ENCODE data around the gene EVI5.
"Not testable (repeated sequence)": the region's sequence is repeated elsewhere in the genome, so short reads cannot be mapped to it uniquely, and the experiment has no call there.

Gene EVI5

DNA sequence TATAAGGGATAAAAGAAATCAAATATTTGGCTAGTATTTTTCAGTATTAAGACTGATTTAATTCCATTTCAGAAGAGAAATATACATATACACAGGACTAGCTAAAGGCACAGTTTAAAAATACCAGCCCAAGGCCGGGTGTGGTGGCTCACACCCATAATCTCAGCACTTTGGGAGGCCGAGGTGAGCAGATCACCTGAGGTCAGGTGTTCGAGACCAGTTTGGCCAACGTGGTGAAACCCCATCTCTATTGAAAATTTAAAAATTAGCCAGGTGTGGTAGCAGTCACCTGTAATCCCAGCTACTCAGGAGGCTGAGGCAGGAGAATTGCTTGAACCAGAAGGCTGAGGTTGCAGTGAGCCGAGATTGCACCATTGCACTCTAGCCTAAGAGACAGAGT lies 200.1 kb downstream of the EVI5 start:
- in situ Hi-C loops (cut with MboI; ENCODE audit: low sequenced_read_pairs) = not testable (repeated sequence)

DNA sequence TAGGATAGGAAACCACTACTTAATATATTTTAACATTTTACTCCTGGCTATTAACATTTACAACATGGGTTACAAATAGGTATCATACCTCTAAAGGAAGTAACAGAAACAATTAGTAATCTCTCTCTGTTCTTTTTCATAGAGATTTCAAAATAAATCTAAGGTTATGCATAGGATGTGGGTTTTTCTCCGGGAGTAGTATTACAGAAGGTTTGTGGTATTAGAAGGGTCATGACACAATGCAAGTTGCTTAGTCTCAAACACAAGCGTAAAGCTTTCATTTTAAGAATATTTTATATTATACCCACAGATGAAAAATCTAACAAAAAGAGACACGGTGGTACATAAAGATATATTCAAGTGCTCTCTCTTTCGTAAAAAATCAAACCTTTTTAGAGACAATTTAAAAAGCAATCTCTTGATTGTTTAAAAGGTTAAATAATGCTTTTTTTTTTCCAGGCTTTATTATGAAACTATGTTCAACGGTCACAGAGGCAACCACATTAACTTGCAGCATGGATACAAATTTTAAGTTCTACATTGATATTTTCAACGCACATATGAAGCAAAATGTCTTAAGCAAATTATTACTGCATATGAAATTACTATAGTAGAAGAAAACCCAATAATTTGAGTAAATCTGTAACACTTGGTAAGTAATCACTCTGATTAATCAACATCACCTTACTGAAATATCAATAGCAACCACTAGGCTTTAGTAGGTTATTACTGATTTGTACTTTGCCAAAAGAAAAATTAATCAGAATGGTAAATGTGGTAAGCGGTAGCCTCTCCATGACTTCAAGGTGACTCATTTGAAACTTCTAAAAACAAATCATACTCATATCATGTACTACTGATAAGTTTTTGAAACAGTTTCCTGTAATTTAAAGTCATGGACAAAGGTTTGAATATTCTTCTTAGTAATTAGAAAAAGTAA lies 200.8 kb downstream of the EVI5 start:
- in situ Hi-C loops (cut with MboI; ENCODE audit: low sequenced_read_pairs) = no loop called here

GRCh38 chr1:92577261-92577895 lies 207.5 kb downstream of the EVI5 start:
- in situ Hi-C loops (cut with MboI; ENCODE audit: low sequenced_read_pairs) = no loop called here

GRCh38 chr1:92575123-92575522 lies 209.8 kb downstream of the EVI5 start:
- in situ Hi-C loops (cut with MboI; ENCODE audit: low sequenced_read_pairs) = no loop called here

- in situ Hi-C loops (cut with MboI; ENCODE audit: low sequenced_read_pairs) = no loop called here
Measured at GRCh38 chr1:92572520-92572919, 212.4 kb downstream of the EVI5 start.

DNA sequence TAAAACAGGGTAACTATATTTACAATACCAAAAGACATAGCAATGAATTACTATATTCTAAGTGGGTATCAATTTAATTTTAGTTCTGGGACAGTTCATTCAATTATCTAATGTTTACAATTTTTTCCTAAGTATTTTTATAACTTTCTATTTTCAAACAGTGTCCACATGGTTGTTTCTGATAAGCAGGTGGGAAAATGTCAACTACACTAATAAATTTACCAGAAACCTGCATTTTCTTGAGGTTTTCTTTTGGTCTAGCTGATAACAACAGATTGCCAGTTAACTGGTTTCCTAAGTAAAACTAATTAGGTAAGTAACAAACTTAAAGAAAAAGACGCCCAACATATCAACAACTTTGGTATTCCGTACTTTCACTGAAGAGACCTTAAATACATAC lies 213.3 kb downstream of the EVI5 start:
- in situ Hi-C loops (cut with MboI; ENCODE audit: low sequenced_read_pairs) = no loop called here

DNA sequence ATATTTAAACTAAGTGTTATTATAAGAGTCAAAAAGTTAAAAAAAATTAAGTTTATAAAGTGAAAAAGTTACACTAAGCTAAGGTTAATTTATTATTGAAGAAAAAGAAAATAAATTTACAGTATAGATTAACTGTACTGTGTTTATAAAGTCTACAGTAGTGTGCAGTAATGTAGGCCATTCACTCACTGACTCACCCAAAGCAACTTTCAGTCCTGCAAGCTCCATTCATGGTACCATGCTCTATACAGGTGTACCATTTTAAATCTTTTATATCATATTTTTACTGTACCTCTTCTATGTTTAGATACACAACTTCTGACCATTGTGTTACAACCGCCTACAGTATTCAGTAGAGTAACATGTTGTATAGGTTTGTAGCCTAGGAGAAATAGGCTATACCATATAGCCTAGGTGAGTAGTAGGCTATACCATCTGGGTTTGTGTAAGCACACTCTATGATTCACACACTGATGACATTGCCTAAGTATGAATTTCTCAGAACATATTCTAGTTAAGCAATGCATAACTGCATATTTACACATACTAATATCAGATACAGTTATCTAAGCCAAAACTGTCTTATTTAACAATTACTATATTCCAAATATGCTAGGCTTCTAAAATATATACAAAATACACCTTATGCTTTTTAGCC lies 217.6 kb downstream of the EVI5 start:
- in situ Hi-C loops (cut with MboI; ENCODE audit: low sequenced_read_pairs) = no loop called here

GRCh38 chr1:92563457-92564216 lies 221.3 kb downstream of the EVI5 start:
- in situ Hi-C loops (cut with MboI; ENCODE audit: low sequenced_read_pairs) = no loop called here

DNA sequence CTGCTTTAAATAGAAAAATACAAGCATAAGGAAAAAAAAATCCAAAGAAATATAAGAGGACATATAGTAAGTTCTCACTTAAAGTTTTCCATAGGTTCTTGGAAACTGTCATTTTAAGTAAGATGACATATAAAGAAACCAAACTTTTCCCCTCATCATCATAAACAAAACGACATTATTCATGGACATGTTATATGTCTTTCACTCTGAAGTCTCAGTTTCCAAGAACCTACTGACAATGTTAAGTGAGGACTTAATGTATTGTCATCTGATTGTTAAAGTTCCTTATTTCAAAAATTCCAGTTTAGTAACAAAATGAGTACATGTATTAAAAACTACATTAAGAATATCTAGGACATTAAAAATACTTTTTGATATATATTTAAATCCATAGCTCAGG lies 228.6 kb downstream of the EVI5 start:
- in situ Hi-C loops (cut with MboI; ENCODE audit: low sequenced_read_pairs) = no loop called here

DNA sequence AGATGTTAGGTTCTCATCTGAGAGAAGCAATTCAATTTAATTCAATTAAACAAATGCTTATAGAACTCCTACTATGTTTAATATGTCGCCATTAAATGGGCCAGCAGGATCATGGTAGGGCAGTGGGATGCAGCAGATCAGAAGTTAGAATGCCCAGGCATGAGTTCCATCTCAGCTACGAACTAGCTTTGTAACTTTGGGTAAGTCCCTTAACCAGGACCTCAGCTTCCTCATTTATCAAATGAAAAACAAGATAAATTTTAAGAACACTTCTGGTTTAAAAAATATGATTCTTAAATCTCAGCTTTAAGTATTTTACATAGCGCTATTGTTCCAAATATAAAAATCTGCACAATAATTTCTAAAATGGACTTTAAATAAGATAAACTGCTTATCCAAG lies 230.7 kb downstream of the EVI5 start:
- in situ Hi-C loops (cut with MboI; ENCODE audit: low sequenced_read_pairs) = no loop called here

- in situ Hi-C loops (cut with MboI; ENCODE audit: low sequenced_read_pairs) = no loop called here
Measured at GRCh38 chr1:92551916-92552315, 233.0 kb downstream of the EVI5 start.

- in situ Hi-C loops (cut with MboI; ENCODE audit: low sequenced_read_pairs) = no loop called here
Measured at GRCh38 chr1:92544756-92545165, 240.1 kb downstream of the EVI5 start.

DNA sequence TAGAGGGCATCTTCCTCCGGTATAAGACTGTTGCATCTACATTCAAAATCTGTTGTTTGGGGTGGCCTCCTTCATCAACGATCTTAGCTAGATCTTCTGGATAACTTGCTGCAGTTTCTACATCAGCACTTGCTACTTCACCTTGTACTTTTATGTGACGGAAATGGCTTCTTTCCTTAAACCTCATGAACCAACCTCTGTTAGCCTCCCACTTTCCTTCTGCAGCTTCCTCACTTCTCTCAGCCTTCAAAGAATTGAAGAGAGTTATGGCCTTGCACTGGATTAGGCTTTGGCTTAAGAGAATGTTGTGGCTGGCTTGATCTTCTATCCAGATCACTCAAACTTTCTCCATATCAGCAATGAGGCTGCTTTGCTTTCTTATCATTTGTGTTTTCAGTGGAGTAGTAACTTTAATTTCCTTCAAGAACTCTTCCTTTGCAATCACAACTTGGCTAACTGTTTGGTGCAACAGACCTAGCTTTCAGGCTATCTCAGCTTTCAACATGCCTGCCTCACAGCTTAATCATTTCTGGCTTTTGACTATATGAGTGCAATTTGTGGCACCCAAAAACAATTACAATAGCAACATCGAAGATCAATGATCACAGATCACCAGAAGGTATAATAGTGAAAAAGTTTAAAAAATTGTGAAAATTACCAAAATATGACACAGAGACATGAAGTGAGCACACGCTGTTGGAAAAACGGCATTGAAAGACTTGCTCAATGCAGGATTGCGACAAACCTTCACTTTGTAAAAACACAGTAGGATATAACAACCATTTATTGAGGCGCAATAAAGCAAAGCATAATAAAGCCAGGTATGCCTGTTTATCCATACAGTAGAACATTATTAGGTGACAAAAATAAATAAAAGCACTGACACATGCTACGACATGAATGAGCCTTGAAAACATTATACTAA lies 241.5 kb downstream of the EVI5 start:
- in situ Hi-C loops (cut with MboI; ENCODE audit: low sequenced_read_pairs) = no loop called here

GRCh38 chr1:92538413-92539061 lies 246.4 kb downstream of the EVI5 start:
- in situ Hi-C loops (cut with MboI; ENCODE audit: low sequenced_read_pairs) = no loop called here

DNA sequence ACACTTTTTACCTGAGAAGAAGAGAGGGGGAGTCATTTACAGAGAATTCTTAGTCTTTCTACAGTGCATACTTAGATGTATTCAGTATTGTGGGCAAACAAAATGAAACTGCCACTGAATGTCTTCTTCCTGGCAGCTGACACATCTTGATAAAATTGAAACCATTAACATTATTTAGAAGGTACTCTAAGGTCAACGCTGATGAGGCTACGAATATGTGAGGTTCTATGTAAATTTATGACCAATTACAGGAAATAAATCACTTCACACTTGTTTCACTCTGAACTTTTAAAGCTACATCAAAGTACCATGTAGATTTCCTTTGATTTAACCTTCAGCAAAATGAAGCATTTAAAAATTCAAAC lies 246.9 kb downstream of the EVI5 start:
- in situ Hi-C loops (cut with MboI; ENCODE audit: low sequenced_read_pairs) = no loop called here

DNA sequence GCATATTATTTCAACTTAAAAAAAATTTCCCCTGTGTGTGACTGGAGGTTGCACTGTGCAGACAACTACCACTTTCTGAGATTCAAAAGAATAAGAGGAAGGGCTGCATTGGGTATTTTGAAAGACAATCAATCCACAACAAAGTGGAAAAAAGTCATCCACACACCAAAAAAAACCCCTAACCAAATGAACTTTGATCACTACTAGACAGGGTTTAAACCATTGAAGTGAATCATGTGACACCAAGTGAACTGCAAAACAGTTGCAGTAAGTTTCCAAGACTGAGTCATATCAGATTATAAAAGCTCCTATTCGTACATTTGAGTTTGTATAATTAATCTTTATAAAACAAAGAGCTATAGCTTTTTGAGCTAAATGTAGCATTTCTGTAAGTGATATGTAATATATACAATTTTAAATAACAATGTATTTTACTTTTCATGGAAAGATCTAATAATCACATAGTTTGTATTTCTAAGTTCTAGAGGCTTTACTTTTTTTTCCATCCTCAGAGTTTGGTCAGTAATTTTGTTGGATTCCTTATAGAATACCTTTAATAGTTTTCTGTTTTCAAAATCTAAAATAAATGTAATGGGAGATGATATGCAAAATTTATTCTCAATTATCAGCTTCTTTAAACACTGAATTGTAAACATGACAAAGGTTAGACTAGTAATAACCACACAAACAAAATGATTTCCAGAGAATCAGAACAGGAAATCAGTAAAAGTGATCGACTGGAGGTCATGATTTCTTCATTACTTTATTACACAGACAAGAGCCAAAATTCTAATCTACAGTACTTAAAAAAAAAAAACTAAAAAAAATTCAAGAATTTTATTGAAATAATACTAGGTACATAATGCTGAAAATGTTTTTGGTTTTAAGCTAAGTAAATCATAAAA lies 247.7 kb downstream of the EVI5 start:
- in situ Hi-C loops (cut with MboI; ENCODE audit: low sequenced_read_pairs) = no loop called here

DNA sequence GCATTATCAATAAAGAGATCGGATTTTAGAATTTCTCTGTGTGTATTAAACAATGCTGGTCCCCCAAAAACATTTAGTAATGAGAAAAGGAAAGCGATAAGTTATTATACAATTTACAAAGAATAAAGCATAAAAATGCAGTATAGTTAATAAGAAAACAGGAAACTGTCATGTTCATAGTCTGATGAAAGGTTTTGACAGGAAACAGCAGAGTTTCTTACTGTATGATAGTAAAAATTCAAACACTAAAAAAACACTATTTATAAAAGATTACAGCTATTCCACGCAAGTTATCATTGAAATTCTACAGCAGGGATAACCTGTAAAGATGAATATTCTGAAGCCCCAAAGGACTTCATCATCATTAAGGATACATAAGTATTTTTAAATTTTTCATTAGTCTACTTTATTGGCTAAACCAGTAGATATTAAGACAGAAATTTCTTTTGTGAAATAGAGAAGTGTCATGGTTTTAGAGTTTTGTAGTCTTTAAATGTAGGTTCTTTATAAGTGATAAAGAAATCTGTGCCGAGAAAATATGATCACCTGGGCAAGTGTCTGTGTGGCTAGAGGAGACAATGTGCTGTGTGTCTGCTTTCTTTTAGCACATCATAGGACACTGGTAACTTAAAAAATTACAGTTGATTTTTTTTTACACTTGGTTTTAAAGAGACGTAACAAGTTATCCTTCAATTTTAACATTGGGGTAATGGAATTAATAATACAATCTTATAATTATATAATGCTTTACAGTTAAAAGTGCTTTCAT lies 248.5 kb downstream of the EVI5 start:
- in situ Hi-C loops (cut with MboI; ENCODE audit: low sequenced_read_pairs) = no loop called here

DNA sequence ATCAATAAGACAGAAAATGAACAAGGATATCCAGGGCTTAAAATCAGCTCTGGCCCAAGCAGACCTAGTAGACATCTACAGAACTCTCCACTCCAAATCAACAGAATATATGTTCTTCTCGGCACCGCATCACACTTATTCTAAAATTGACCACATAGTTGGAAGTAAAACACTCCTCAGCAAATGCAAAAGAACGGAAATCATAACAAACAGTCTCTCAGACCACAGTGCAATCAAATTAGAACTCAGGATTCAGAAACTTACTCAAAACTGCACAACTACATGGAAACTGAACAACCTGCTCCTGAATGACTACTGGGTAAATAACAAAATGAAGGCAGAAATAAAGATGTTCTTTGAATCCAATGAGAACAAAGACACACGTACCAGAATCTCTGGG lies 252.5 kb downstream of the EVI5 start:
- in situ Hi-C loops (cut with MboI; ENCODE audit: low sequenced_read_pairs) = not testable (repeated sequence)
